ENCODE data around the gene ASPDH. TPM values are rescaled to one million over a fixed set of nuclear protein-coding genes. Genes with fewer than 3 reads are reported as not detected.

Gene ASPDH
- polyA plus RNA-seq (2013) = 1.0 TPM

GRCh38 chr19:50513746-50514345 lies at the start of gene ASPDH:
Gene ASPDH, minus strand, starts transcription at chr19:50513913. Its CDS starts 90 bp downstream, at chr19:50513823.
- no peak within 1 kb of the TSS for H3K27ac ChIP-seq (ENCODE audit: insufficient read depth in 1 of 2, low read depth in 1 of 2, low read length in 2 of 2, poor library complexity in 1 of 2, severe bottlenecking in 2 of 2)
- 59% methylated on average over 18 of the region's 22 CpGs for WGBS (ENCODE audit: insufficient coverage)
- peaks cover 0 to 17% (median 12%) of the 10 kb centered on the region in 4 experiments for H3K4me1 ChIP-seq (ENCODE audit: control extremely low read depth in 1 of 4, control insufficient read depth in 4 of 4, insufficient read depth in 4 of 4, low read length in 3 of 4)
- ChIA-PET POLR2A (no interaction called here), CTCF (no interaction called here)
- H3K36me3 ChIP-seq (ENCODE audit: control insufficient read depth in 4 of 4, insufficient read depth in 4 of 4, low read length in 3 of 4) = no peaks in the 10 kb centered on the region
- DNase-seq = no peak
- peaks cover 0 to 47% (median 12%) of the 10 kb centered on the region in 5 experiments for H3K27me3 ChIP-seq (replicated peaks in 2 of 5; ENCODE audit: control insufficient read depth in 4 of 5, insufficient read depth in 5 of 5, low read length in 4 of 5)
- peaks cover 0 to 4% (median 0%) of the 10 kb centered on the region in 5 experiments for H3K9me3 ChIP-seq (ENCODE audit: control extremely low read depth in 1 of 5, control insufficient read depth in 4 of 5, insufficient read depth in 2 of 5, low read depth in 1 of 5, low read length in 4 of 5)
- H3K4me3 ChIP-seq (ENCODE audit: control insufficient read depth in 1 of 7, extremely low read depth in 1 of 7, insufficient read depth in 4 of 7, low read depth in 2 of 7, low read length in 6 of 7) = no peak within 1 kb of the TSS

- H3K27me3 ChIP-seq (replicated peaks in 2 of 5; ENCODE audit: control insufficient read depth in 4 of 5, insufficient read depth in 5 of 5, low read length in 4 of 5) = peaks cover 2 to 69% (median 19%) of the 10 kb centered on the region in 5 experiments
- no peaks in the 10 kb centered on the region for H3K36me3 ChIP-seq (ENCODE audit: control insufficient read depth in 4 of 4, insufficient read depth in 4 of 4, low read length in 3 of 4)
- no peaks in the 10 kb centered on the region for H3K9me3 ChIP-seq (ENCODE audit: control extremely low read depth in 1 of 5, control insufficient read depth in 4 of 5, insufficient read depth in 2 of 5, low read depth in 1 of 5, low read length in 4 of 5)
- ChIA-PET CTCF (no interaction called here), POLR2A (no interaction called here)
- DNase-seq = no peak
- no peak overlapping the region for H3K4me3 ChIP-seq (ENCODE audit: control insufficient read depth in 1 of 7, extremely low read depth in 1 of 7, insufficient read depth in 4 of 7, low read depth in 2 of 7, low read length in 6 of 7)
- peaks cover 0 to 3% (median 0%) of the 10 kb centered on the region in 4 experiments for H3K4me1 ChIP-seq (ENCODE audit: control extremely low read depth in 1 of 4, control insufficient read depth in 4 of 4, insufficient read depth in 4 of 4, low read length in 3 of 4)
- 84% methylated on average over 9 of the region's 9 CpGs for WGBS (ENCODE audit: insufficient coverage)
- H3K27ac ChIP-seq (ENCODE audit: insufficient read depth in 1 of 2, low read depth in 1 of 2, low read length in 2 of 2, poor library complexity in 1 of 2, severe bottlenecking in 2 of 2) = no peak overlapping the region
Observed at GRCh38 chr19:50562996-50563395, 49.3 kb upstream of the ASPDH start.

- ChIA-PET POLR2A (no interaction called here), CTCF (interaction anchor here (2.2 kb wide), 1 partner anchor 24 kb away, joined by 4 read pairs; no protein-coding TSS in a partner anchor)
Observed at GRCh38 chr19:50562329-50562728, 48.6 kb upstream of the ASPDH start.

GRCh38 chr19:50559636-50560035 lies 45.9 kb upstream of the ASPDH start:
- no peaks in the 10 kb centered on the region for H3K36me3 ChIP-seq (ENCODE audit: control insufficient read depth in 4 of 4, insufficient read depth in 4 of 4, low read length in 3 of 4)
- peaks cover 2 to 67% (median 19%) of the 10 kb centered on the region in 5 experiments for H3K27me3 ChIP-seq (replicated peaks in 2 of 5; ENCODE audit: control insufficient read depth in 4 of 5, insufficient read depth in 5 of 5, low read length in 4 of 5)
- no peaks in the 10 kb centered on the region for H3K9me3 ChIP-seq (ENCODE audit: control extremely low read depth in 1 of 5, control insufficient read depth in 4 of 5, insufficient read depth in 2 of 5, low read depth in 1 of 5, low read length in 4 of 5)
- no peak overlapping the region for H3K27ac ChIP-seq (ENCODE audit: insufficient read depth in 1 of 2, low read depth in 1 of 2, low read length in 2 of 2, poor library complexity in 1 of 2, severe bottlenecking in 2 of 2)
- peaks cover 0 to 13% (median 8%) of the 10 kb centered on the region in 4 experiments for H3K4me1 ChIP-seq (ENCODE audit: control extremely low read depth in 1 of 4, control insufficient read depth in 4 of 4, insufficient read depth in 4 of 4, low read length in 3 of 4)
- POLR2A ChIA-PET = no interaction called here
- WGBS (ENCODE audit: insufficient coverage) = 74% methylated on average over 6 of the region's 10 CpGs
- DNase-seq = no peak
- no peak overlapping the region for H3K4me3 ChIP-seq (ENCODE audit: control insufficient read depth in 1 of 7, extremely low read depth in 1 of 7, insufficient read depth in 4 of 7, low read depth in 2 of 7, low read length in 6 of 7)
- CTCF ChIA-PET = interaction anchor here (1.2 kb wide), 1 partner anchor 25 kb away, joined by 4 read pairs; no protein-coding TSS in a partner anchor

More at GRCh38 chr19:50562329-50562728, 48.6 kb upstream of the ASPDH start:
- WGBS (ENCODE audit: insufficient coverage) = 71% methylated on average over 4 of the region's 4 CpGs
- Histone ChIP-seq H3K4me3 (ENCODE audit: control insufficient read depth in 1 of 7, extremely low read depth in 1 of 7, insufficient read depth in 4 of 7, low read depth in 2 of 7, low read length in 6 of 7) (no peak overlapping the region), H3K27ac (ENCODE audit: insufficient read depth in 1 of 2, low read depth in 1 of 2, low read length in 2 of 2, poor library complexity in 1 of 2, severe bottlenecking in 2 of 2) (no peak overlapping the region), H3K27me3 (replicated peaks in 2 of 5; ENCODE audit: control insufficient read depth in 4 of 5, insufficient read depth in 5 of 5, low read length in 4 of 5) (peaks cover 2 to 74% (median 19%) of the 10 kb centered on the region in 5 experiments), H3K9me3 (ENCODE audit: control extremely low read depth in 1 of 5, control insufficient read depth in 4 of 5, insufficient read depth in 2 of 5, low read depth in 1 of 5, low read length in 4 of 5) (no peaks in the 10 kb centered on the region), H3K4me1 (ENCODE audit: control extremely low read depth in 1 of 4, control insufficient read depth in 4 of 4, insufficient read depth in 4 of 4, low read length in 3 of 4) (peaks cover 0 to 3% (median 0%) of the 10 kb centered on the region in 4 experiments), H3K36me3 (ENCODE audit: control insufficient read depth in 4 of 4, insufficient read depth in 4 of 4, low read length in 3 of 4) (no peaks in the 10 kb centered on the region)
- no peak for DNase-seq

- CTCF ChIA-PET = interaction anchor here (1.0 to 4.2 kb wide), 3 partner anchors 8 to 22 kb away, joined by 3 to 33 read pairs (median 5); no protein-coding TSS in a partner anchor
- Histone ChIP-seq H3K27ac (ENCODE audit: insufficient read depth in 1 of 2, low read depth in 1 of 2, low read length in 2 of 2, poor library complexity in 1 of 2, severe bottlenecking in 2 of 2) (no peak overlapping the region), H3K36me3 (ENCODE audit: control insufficient read depth in 4 of 4, insufficient read depth in 4 of 4, low read length in 3 of 4) (no peaks in the 10 kb centered on the region), H3K27me3 (replicated peaks in 2 of 5; ENCODE audit: control insufficient read depth in 4 of 5, insufficient read depth in 5 of 5, low read length in 4 of 5) (peaks cover 2 to 63% (median 17%) of the 10 kb centered on the region in 5 experiments), H3K9me3 (ENCODE audit: control extremely low read depth in 1 of 5, control insufficient read depth in 4 of 5, insufficient read depth in 2 of 5, low read depth in 1 of 5, low read length in 4 of 5) (no peaks in the 10 kb centered on the region), H3K4me3 (ENCODE audit: control insufficient read depth in 1 of 7, extremely low read depth in 1 of 7, insufficient read depth in 4 of 7, low read depth in 2 of 7, low read length in 6 of 7) (no peak overlapping the region), H3K4me1 (ENCODE audit: control extremely low read depth in 1 of 4, control insufficient read depth in 4 of 4, insufficient read depth in 4 of 4, low read length in 3 of 4) (peaks cover 0 to 13% (median 8%) of the 10 kb centered on the region in 4 experiments)
- WGBS (ENCODE audit: insufficient coverage) = 98% methylated on average over 12 of the region's 13 CpGs
- no peak for DNase-seq
- POLR2A ChIA-PET = no interaction called here
Observed at GRCh38 chr19:50558449-50558848, 44.7 kb upstream of the ASPDH start.

GRCh38 chr19:50558039-50558438 lies 44.3 kb upstream of the ASPDH start:
- Histone ChIP-seq H3K27ac (ENCODE audit: insufficient read depth in 1 of 2, low read depth in 1 of 2, low read length in 2 of 2, poor library complexity in 1 of 2, severe bottlenecking in 2 of 2) (no peak overlapping the region), H3K4me3 (ENCODE audit: control insufficient read depth in 1 of 7, extremely low read depth in 1 of 7, insufficient read depth in 4 of 7, low read depth in 2 of 7, low read length in 6 of 7) (no peak overlapping the region), H3K4me1 (ENCODE audit: control extremely low read depth in 1 of 4, control insufficient read depth in 4 of 4, insufficient read depth in 4 of 4, low read length in 3 of 4) (peaks cover 0 to 13% (median 8%) of the 10 kb centered on the region in 4 experiments), H3K9me3 (ENCODE audit: control extremely low read depth in 1 of 5, control insufficient read depth in 4 of 5, insufficient read depth in 2 of 5, low read depth in 1 of 5, low read length in 4 of 5) (no peaks in the 10 kb centered on the region), H3K36me3 (ENCODE audit: control insufficient read depth in 4 of 4, insufficient read depth in 4 of 4, low read length in 3 of 4) (no peaks in the 10 kb centered on the region), H3K27me3 (replicated peaks in 2 of 5; ENCODE audit: control insufficient read depth in 4 of 5, insufficient read depth in 5 of 5, low read length in 4 of 5) (peaks cover 2 to 63% (median 18%) of the 10 kb centered on the region in 5 experiments)
- CTCF ChIA-PET = interaction anchor here (1.0 to 4.2 kb wide), 4 partner anchors 9 to 42 kb away, joined by 3 to 33 read pairs (median 6); no protein-coding TSS in a partner anchor
- WGBS (ENCODE audit: insufficient coverage) = no CpG with 5 or more reads among the region's 4 CpGs
- DNase-seq = no peak
- POLR2A ChIA-PET = no interaction called here

GRCh38 chr19:50557009-50557613 lies 43.4 kb upstream of the ASPDH start:
- ChIA-PET POLR2A (no interaction called here), CTCF (interaction anchor here (1.0 to 4.2 kb wide), 10 partner anchors 15 to 220 kb away, joined by 3 to 33 read pairs (median 4); no protein-coding TSS in a partner anchor)
- DNase-seq = no peak
- peaks cover 0 to 13% (median 8%) of the 10 kb centered on the region in 4 experiments for H3K4me1 ChIP-seq (ENCODE audit: control extremely low read depth in 1 of 4, control insufficient read depth in 4 of 4, insufficient read depth in 4 of 4, low read length in 3 of 4)
- H3K9me3 ChIP-seq (ENCODE audit: control extremely low read depth in 1 of 5, control insufficient read depth in 4 of 5, insufficient read depth in 2 of 5, low read depth in 1 of 5, low read length in 4 of 5) = no peaks in the 10 kb centered on the region
- no peak overlapping the region for H3K27ac ChIP-seq (ENCODE audit: insufficient read depth in 1 of 2, low read depth in 1 of 2, low read length in 2 of 2, poor library complexity in 1 of 2, severe bottlenecking in 2 of 2)
- peaks cover 0 to 66% (median 22%) of the 10 kb centered on the region in 5 experiments for H3K27me3 ChIP-seq (replicated peaks in 2 of 5; ENCODE audit: control insufficient read depth in 4 of 5, insufficient read depth in 5 of 5, low read length in 4 of 5)
- 31% methylated on average over 20 of the region's 20 CpGs for WGBS (ENCODE audit: insufficient coverage)
- H3K4me3 ChIP-seq (ENCODE audit: control insufficient read depth in 1 of 7, extremely low read depth in 1 of 7, insufficient read depth in 4 of 7, low read depth in 2 of 7, low read length in 6 of 7) = peak overlapping the region in 1 of 7 experiments; percentile 81
- H3K36me3 ChIP-seq (ENCODE audit: control insufficient read depth in 4 of 4, insufficient read depth in 4 of 4, low read length in 3 of 4) = no peaks in the 10 kb centered on the region

All from common myeloid progenitor, CD34-positive (primary cell).